Measurements from ENCODE around the gene VPS16.
"Not testable (repeated sequence)": the region's sequence is repeated elsewhere in the genome, so short reads cannot be mapped to it uniquely, and the experiment has no call there.

VPS16 gene

DNA sequence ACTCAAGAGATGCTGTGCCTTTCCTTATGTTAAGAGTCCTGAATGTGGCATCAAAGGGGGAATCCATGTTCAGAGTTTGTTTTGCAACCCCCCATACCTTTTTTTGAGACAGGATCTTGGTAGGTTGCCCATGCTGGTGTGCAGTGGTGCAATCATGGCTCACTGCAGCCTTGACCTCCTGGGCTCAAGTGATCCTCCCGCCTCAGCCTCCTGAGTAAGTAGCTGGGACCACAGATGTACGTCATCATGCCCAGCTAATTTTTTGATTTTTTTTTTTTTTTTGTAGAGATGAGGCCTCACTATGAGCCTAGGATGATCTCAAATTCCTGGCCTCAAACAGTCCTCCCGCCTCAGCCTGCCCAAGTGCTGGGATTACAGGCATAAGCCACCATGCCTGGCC, 49.3 kb downstream of the VPS16 start:
- H3K9me3 ChIP-seq (ENCODE audit: low read length) = peaks cover 5% of the 10 kb centered on the region
- no peak overlapping the region for H3K4me3 ChIP-seq (ENCODE audit: low read length)
- H3K4me1 ChIP-seq (ENCODE audit: insufficient read depth, low read length) = no peaks in the 10 kb centered on the region
- H2AFZ ChIP-seq (ENCODE audit: low read depth, low read length) = no peak overlapping the region
- no peaks in the 10 kb centered on the region for H3K27me3 ChIP-seq (ENCODE audit: insufficient read depth, low read length)
- H3K36me3 ChIP-seq (ENCODE audit: insufficient read depth, low read length) = peaks cover 13% of the 10 kb centered on the region

DNA sequence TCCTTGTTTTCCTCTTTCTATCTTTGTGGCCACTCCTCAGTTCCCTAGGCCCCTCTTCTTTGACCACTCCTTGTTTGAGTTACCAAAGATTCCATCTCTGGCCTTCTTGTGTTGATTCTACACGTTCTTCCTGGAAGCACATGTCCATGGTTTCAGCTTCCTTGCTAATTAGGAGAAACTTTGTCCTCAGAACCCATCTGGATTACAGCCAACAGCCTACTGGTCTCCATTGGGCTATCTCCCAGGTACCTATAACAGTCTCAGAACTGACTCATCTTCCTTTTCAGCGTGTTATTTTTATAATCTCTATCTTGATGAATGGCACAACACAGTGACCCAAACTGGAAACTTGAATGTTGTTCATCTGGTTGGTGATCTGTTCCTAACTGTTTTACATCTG, 50.2 kb downstream of the VPS16 start:
- Histone ChIP-seq H2AFZ (ENCODE audit: low read depth, low read length) (no peak overlapping the region), H3K4me3 (ENCODE audit: low read length) (no peak overlapping the region), H3K9me3 (ENCODE audit: low read length) (peaks cover 12% of the 10 kb centered on the region), H3K27me3 (ENCODE audit: insufficient read depth, low read length) (no peaks in the 10 kb centered on the region), H3K36me3 (ENCODE audit: insufficient read depth, low read length) (peaks cover 13% of the 10 kb centered on the region), H3K4me1 (ENCODE audit: insufficient read depth, low read length) (no peaks in the 10 kb centered on the region)

DNA sequence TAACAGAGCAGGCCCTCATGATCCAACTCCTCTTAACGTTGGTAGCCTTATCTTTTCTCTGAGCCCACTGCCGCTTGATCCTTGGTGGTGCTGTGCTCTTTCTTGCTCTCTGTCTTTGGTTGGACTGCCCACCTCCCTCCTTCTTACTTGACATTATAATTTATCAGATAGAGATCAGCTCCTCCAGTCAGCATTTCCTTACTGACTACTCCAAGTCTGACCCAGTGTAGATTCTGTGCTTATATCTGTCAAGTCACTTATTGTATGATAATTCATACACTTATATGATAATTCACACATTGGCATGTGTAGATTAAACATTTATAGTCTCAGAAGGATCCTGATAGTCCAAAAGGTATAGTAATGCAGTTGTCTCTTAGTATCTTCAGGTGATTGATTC, 50.8 kb downstream of the VPS16 start:
- H2AFZ ChIP-seq (ENCODE audit: low read depth, low read length) = no peak overlapping the region
- no peak overlapping the region for H3K4me3 ChIP-seq (ENCODE audit: low read length)
- no peaks in the 10 kb centered on the region for H3K27me3 ChIP-seq (ENCODE audit: insufficient read depth, low read length)
- H3K36me3 ChIP-seq (ENCODE audit: insufficient read depth, low read length) = peaks cover 12% of the 10 kb centered on the region
- H3K4me1 ChIP-seq (ENCODE audit: insufficient read depth, low read length) = no peaks in the 10 kb centered on the region
- peaks cover 12% of the 10 kb centered on the region for H3K9me3 ChIP-seq (ENCODE audit: low read length)

DNA sequence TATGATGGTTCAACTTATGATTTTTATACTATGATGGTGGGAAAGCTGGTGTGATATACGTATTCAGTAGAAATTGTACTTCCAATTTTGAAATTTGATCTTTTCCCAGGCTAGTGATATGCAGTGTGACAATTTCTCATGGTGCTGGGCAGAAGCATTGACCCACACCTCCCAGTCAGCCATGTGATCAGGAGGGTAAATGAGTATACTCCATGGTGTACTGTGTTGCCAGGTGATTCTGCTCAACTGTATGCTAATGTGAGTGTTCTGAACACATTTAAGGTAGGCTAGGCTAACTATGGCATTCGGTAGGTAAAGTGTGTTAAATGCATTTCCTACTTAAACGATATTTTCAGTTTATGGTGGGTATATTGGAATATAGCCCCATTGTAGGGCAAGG, 51.8 kb downstream of the VPS16 start:
- no peak overlapping the region for H3K4me3 ChIP-seq (ENCODE audit: low read length)
- H3K36me3 ChIP-seq (ENCODE audit: insufficient read depth, low read length) = peaks cover 12% of the 10 kb centered on the region
- H3K27me3 ChIP-seq (ENCODE audit: insufficient read depth, low read length) = no peaks in the 10 kb centered on the region
- H2AFZ ChIP-seq (ENCODE audit: low read depth, low read length) = no peak overlapping the region
- H3K4me1 ChIP-seq (ENCODE audit: insufficient read depth, low read length) = no peaks in the 10 kb centered on the region
- H3K9me3 ChIP-seq (ENCODE audit: low read length) = peaks cover 12% of the 10 kb centered on the region

DNA sequence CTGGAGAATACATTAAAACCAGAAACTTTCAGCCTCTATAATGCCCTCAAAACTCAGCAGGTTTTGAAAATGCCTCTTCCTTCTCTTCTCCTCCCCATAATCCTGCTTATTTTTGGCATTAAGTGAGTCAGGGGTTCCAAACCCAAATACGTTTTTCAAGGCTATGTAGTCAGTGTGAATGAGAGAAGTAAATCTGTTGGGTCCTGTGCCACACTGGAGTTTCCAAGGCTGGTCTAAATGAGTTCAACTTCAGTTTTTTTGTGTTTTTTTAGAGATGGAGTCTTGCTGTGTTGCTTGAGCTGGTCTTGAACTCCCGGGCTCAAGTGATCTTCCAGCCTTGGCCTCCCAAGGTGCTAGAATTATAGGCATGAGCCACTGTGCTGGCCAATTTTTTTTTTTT, 53.7 kb downstream of the VPS16 start:
- Histone ChIP-seq H3K36me3 (ENCODE audit: insufficient read depth, low read length) (peaks cover 13% of the 10 kb centered on the region), H3K4me1 (ENCODE audit: insufficient read depth, low read length) (no peaks in the 10 kb centered on the region), H3K9me3 (ENCODE audit: low read length) (peaks cover 12% of the 10 kb centered on the region), H3K4me3 (ENCODE audit: low read length) (no peak overlapping the region), H3K27me3 (ENCODE audit: insufficient read depth, low read length) (no peaks in the 10 kb centered on the region), H2AFZ (ENCODE audit: low read depth, low read length) (no peak overlapping the region)

DNA sequence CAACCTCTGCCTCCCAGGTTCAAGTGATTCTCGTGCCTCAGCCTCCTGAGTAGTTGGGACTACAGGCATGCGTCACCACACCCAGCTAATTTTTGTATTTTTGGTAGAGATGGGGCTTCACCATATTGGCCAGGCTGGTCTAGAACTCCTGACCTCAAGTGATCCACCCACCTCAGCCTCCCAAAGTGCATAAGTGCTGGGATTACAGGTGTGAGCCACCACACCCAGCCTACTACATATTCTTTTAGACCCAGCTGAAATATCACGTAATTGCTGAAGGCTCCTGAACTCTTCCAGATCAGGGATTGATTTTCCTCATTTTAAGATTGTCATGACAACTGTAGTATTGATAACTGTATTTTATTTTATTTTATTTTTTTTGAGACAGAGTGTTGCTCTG, 54.6 kb downstream of the VPS16 start:
- H3K4me3 ChIP-seq (ENCODE audit: low read length); H3K27me3 ChIP-seq (ENCODE audit: insufficient read depth, low read length); H3K4me1 ChIP-seq (ENCODE audit: insufficient read depth, low read length); H2AFZ ChIP-seq (ENCODE audit: low read depth, low read length); H3K36me3 ChIP-seq (ENCODE audit: insufficient read depth, low read length): not testable (repeated sequence)
- peaks cover 12% of the 10 kb centered on the region for H3K9me3 ChIP-seq (ENCODE audit: low read length)

DNA sequence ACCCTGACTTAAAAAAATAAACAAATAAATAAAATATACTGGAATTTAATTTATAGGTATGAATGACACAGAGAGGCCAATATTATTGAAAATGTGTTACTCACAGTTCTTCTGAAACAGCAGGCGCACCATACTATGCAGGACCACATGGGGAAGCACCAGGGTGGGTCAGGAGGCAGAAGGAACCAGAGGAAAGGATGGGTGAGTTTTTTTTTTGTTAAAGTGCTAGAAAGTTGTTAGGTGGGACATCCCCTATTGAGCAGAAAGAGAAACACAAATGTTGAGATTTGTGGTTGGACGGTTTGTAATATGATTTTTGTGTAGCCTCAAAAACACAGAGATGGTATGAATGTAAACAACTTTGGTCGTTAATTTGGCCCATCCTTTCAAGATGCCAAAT, 58.7 kb downstream of the VPS16 start:
- Histone ChIP-seq H3K4me1 (ENCODE audit: insufficient read depth, low read length) (no peaks in the 10 kb centered on the region), H3K9me3 (ENCODE audit: low read length) (peaks cover 12% of the 10 kb centered on the region), H2AFZ (ENCODE audit: low read depth, low read length) (no peak overlapping the region), H3K27me3 (ENCODE audit: insufficient read depth, low read length) (no peaks in the 10 kb centered on the region), H3K36me3 (ENCODE audit: insufficient read depth, low read length) (peaks cover 7% of the 10 kb centered on the region), H3K4me3 (ENCODE audit: low read length) (no peak overlapping the region)

DNA sequence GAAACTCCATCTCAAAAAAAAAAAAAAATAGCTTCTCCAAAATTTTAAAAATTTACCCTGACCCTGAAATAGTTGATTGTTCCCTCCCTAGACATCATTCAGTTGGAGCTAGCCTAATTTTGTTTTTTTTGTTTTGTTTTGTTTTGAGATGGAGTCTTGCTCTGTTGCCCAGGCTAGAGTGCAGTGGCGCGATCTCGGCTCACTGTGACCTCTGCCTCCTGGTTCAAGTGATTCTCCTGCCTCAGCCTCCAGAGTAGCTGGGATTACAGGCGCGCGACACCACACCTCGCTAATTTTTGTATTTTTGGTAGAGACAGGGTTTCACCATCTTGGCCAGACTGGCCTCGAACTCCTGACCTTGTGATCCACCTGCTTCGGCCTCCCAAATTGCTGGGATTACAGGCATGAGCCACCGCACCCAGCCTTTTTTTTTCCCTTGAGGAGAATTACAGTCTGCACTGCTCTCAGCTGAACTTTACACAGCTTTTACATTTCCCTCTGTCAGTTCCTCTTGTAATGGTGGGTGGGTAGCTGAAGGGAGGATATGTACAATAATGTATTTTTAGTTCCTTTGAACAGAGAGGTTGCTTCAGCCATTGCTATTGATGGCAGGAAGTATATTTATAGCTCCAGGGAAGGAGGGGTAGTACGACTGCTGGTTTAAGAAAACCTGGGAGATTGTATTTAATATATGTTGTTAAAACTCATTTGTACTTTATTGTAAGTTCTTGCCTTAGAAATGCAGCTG, 60.5 kb downstream of the VPS16 start:
- Histone ChIP-seq H3K4me3 (ENCODE audit: low read length) (no peak overlapping the region), H3K36me3 (ENCODE audit: insufficient read depth, low read length) (peaks cover 7% of the 10 kb centered on the region), H2AFZ (ENCODE audit: low read depth, low read length) (no peak overlapping the region), H3K27me3 (ENCODE audit: insufficient read depth, low read length) (no peaks in the 10 kb centered on the region), H3K4me1 (ENCODE audit: insufficient read depth, low read length) (no peaks in the 10 kb centered on the region), H3K9me3 (ENCODE audit: low read length) (peaks cover 5% of the 10 kb centered on the region)

DNA sequence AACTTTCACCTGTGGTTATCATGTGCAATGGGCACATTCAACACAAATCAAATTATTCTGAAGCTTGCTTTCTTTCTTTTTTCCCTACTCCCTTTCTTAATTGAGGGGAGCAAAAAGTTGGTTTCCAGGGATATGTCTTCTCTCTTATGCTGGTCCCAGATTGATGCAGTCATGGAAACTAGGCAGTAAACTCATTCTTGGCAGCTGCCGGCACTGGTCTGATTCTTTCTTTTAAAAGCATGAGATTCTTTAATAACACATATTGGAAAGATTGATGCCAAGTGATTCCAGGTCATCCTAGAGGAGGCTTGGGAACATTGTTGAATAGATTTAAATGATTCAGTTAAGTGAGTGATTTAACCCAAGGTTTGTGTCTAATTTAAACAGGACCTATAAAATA, 61.7 kb downstream of the VPS16 start:
- H3K4me3 ChIP-seq (ENCODE audit: low read length) = no peak overlapping the region

DNA sequence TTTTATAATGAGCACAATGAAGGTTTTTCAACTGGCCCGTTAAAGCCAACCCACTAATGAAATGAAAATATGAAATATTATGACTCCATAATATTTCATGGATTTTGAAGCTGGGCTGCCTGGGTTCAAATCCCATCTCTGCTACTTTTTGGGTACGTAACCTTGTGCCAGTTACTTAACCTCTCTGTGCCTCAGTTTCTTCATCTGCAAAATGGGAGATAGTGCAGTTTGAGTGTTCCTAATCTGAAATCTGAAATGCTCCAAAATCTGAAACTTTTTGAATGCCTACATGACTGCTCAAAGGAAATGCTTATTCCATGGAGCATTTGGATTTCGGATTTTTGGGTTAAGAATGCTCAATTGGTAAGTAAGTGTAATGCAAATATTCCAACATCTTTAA, 62.3 kb downstream of the VPS16 start:
- Histone ChIP-seq H3K9me3 (ENCODE audit: low read length) (peaks cover 5% of the 10 kb centered on the region), H3K4me3 (ENCODE audit: low read length) (no peak overlapping the region), H3K4me1 (ENCODE audit: insufficient read depth, low read length) (peaks cover 5% of the 10 kb centered on the region), H2AFZ (ENCODE audit: low read depth, low read length) (no peak overlapping the region), H3K36me3 (ENCODE audit: insufficient read depth, low read length) (peaks cover 7% of the 10 kb centered on the region), H3K27me3 (ENCODE audit: insufficient read depth, low read length) (no peaks in the 10 kb centered on the region)

More for the DNA sequence above, 61.7 kb downstream of the VPS16 start:
- H2AFZ ChIP-seq (ENCODE audit: low read depth, low read length) = no peak overlapping the region
- H3K36me3 ChIP-seq (ENCODE audit: insufficient read depth, low read length) = peaks cover 7% of the 10 kb centered on the region
- peaks cover 5% of the 10 kb centered on the region for H3K9me3 ChIP-seq (ENCODE audit: low read length)
- H3K27me3 ChIP-seq (ENCODE audit: insufficient read depth, low read length) = no peaks in the 10 kb centered on the region
- peaks cover 2% of the 10 kb centered on the region for H3K4me1 ChIP-seq (ENCODE audit: insufficient read depth, low read length)

DNA sequence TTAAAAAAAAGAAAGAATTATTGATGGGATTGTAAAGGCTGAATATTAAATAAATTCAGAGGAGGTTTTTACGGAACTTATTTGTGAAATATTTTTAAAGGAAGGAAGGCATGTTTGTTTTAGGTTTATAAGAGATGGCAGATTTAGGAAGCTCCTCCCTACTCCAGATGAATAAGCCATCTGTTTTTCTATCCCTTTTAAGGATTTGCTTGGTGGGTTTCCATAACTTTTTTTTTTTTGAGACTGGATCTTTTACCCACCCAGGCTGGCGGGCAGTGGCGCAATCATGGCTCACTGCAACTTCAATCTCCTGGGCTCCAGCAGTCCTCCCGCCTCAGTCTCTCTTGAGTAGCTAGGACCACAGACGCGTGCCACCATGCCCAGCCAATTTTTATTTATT, 63.1 kb downstream of the VPS16 start:
- peaks cover 7% of the 10 kb centered on the region for H3K36me3 ChIP-seq (ENCODE audit: insufficient read depth, low read length)
- H3K4me3 ChIP-seq (ENCODE audit: low read length) = no peak overlapping the region
- H3K27me3 ChIP-seq (ENCODE audit: insufficient read depth, low read length) = no peaks in the 10 kb centered on the region
- peaks cover 5% of the 10 kb centered on the region for H3K9me3 ChIP-seq (ENCODE audit: low read length)
- no peak overlapping the region for H2AFZ ChIP-seq (ENCODE audit: low read depth, low read length)
- H3K4me1 ChIP-seq (ENCODE audit: insufficient read depth, low read length) = peaks cover 5% of the 10 kb centered on the region

DNA sequence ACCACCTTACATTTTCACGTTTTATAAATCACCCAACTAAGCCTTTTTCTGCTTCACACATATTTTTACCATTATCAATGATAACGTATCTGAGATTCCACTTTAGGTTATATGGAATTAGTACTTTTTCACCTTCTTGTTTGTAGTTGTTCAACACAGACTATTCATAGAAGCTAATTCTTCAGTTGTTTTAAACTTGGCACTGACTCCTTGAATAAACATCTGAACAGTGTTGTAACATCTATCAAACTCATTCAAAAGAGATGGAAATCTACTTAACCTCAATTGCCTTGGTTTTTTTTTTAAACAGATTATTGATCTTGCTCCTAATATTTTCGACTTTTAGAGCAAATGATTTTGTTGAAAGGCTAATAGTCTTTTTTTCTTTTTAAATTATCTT, 67.0 kb downstream of the VPS16 start:
- no peaks in the 10 kb centered on the region for H3K27me3 ChIP-seq (ENCODE audit: insufficient read depth, low read length)
- H3K4me1 ChIP-seq (ENCODE audit: insufficient read depth, low read length) = peaks cover 5% of the 10 kb centered on the region
- H2AFZ ChIP-seq (ENCODE audit: low read depth, low read length) = no peak overlapping the region

DNA sequence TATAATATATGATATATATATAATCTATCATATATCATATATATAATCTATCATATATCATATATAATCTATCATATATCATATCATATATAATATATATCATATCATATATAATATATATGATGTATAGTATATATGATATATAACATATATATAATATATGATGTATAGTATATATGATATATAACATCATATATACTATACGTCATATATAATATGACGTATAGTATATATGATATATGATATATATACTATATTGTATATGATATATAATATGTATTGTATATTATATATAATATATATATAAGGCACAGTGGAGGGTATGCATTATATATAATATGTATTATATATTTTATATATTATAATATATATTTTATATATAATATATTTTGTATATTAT, 69.4 kb downstream of the VPS16 start:
- no peaks in the 10 kb centered on the region for H3K27me3 ChIP-seq (ENCODE audit: insufficient read depth, low read length)

More for the DNA sequence above, 67.0 kb downstream of the VPS16 start:
- H3K36me3 ChIP-seq (ENCODE audit: insufficient read depth, low read length) = peaks cover 2% of the 10 kb centered on the region
- H3K9me3 ChIP-seq (ENCODE audit: low read length) = peaks cover 5% of the 10 kb centered on the region
- H3K4me3 ChIP-seq (ENCODE audit: low read length) = no peak overlapping the region

DNA sequence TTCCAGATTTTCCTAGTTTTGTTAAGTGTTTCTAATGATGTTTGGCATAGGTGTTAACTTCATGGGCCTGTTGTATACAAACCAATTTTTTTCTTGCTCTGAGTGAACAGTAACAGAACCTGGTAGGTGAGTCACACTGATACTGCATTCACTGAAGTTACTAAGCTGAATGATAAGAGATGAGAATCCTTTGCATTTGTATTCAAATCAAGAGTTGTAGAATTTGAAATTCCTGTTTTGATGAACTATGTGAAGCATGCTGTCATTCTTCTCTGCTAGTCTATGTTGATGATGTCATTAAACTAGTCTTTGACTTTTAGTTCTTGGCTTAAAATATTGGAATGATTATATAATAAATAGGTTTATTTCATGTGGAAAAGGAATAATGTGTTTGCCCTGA, 70.7 kb downstream of the VPS16 start:
- no peaks in the 10 kb centered on the region for H3K27me3 ChIP-seq (ENCODE audit: insufficient read depth, low read length)
- no peak overlapping the region for H3K4me3 ChIP-seq (ENCODE audit: low read length)
- no peak overlapping the region for H2AFZ ChIP-seq (ENCODE audit: low read depth, low read length)
- H3K4me1 ChIP-seq (ENCODE audit: insufficient read depth, low read length) = peaks cover 5% of the 10 kb centered on the region
- no peaks in the 10 kb centered on the region for H3K36me3 ChIP-seq (ENCODE audit: insufficient read depth, low read length)
- H3K9me3 ChIP-seq (ENCODE audit: low read length) = no peaks in the 10 kb centered on the region

More for the DNA sequence above, 69.4 kb downstream of the VPS16 start:
- Histone ChIP-seq H3K9me3 (ENCODE audit: low read length) (peaks cover under 1% of the 10 kb centered on the region), H2AFZ (ENCODE audit: low read depth, low read length) (no peak overlapping the region), H3K4me1 (ENCODE audit: insufficient read depth, low read length) (peaks cover 5% of the 10 kb centered on the region), H3K4me3 (ENCODE audit: low read length) (no peak overlapping the region), H3K36me3 (ENCODE audit: insufficient read depth, low read length) (no peaks in the 10 kb centered on the region)

Data from neuron (in vitro differentiated cells).